T47D (cell line): ENCODE data around the gene PROCA1.
A peak's percentile ranks its signal among the peaks of the same experiment; 100 is the strongest.

Experiments
- DNase-seq, 2 experiments: peaks; one replicate each; pipeline versions ENCODE4 v3.0.0 to v3.0.0-alpha.2; 2011 to 2012; ENCODE audit warnings: low read depth in 1 of 2, low spot score in 1 of 2
- JUND ChIP-seq: IDR thresholded peaks from 2 replicates; pipeline ENCODE4 v1.6.1; 2012; ENCODE audit warnings: low read depth
- in situ Hi-C: cut with HindIII; loops from 2 replicates; pipeline ENCODE4 v1.10.0; 2016; ENCODE audit warnings: low sequenced_read_pairs, low pct_unique_long_range_greater_than_20kb

The PROCA1 gene

DNA sequence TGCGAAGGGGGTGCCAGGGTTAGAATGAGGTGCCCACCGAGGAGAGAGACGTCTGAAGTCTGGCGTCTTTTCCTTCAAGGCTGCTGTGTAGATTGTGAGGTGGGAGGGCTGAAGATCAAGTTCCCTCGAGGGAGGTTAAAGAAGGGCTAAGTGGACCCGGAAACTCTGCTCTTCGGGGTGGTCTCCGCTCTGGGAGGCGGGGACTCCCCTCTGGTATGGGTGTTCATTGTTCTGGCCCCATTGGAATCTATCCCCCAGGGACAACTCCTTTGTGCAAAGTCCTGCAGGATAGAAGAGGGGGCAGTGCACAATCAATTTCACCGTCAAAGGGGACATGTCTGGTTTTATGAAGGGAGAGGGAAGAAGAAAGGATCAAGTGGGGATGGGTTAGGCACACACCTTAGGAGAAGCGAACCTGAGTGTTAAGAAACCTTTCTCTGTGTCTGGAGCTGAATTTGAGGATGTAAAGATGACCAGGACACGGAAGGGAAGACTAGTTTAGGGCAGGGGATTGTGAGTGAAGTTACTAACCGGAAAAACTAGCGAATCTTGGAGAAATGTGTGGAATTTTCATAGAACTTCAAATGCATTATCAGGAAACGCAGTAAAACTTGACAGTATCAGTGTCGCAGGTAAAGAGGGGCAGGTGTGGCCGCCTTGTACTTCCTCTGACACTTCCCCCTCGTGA is 6.8 kb upstream of the PROCA1 start:
- DNase-seq, result no peak
- in situ Hi-C loops, result no loop called here
- no peak for TF ChIP-seq JUND

DNA sequence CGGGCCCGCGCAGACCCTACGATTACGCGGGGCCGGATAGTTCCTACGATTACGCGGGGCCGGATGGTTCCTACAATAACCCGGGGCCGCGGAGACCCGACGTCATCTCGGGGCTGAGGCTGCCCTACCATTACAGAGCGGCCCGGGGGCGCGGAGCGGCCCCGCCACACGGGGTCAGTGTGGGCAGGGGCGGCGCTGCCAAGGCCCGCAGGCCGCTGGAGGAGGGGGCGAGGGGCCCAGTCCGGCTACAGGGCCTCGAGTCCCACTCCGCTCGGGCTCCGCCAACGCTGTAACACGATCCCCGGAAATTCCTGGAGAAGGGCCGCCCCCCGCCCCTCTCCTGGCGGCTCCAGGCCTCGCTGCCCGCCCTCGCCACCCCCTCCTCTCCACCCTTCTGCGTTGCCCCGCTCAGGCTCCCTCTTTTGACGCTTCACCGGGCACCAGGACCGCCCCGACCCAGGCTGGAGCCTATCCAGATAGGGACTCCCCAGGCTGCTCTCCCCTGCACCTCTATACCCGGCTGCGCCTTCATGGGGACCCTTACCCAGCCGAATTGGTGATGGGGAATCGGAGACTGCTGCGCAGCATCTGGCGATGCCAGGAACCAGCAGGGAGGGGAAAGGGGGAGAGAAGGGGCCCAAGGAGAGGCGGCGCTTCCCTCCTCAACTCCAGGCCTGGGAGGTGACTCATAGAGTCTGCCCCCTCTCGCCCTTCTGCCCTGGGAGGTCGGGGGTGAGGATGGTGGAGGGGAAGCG is 6.1 kb upstream of the PROCA1 start, which contains the start of gene RAB34:
TSS of gene RAB34 (minus strand) at position 291 of the 755 bp plus-strand sequence. CDS start 602 bp downstream, outside the sequence.
- in situ Hi-C loops, result no loop called here
- peak in 1 of 2 experiments; percentile 83 for DNase-seq
- no peak for TF ChIP-seq JUND

DNA sequence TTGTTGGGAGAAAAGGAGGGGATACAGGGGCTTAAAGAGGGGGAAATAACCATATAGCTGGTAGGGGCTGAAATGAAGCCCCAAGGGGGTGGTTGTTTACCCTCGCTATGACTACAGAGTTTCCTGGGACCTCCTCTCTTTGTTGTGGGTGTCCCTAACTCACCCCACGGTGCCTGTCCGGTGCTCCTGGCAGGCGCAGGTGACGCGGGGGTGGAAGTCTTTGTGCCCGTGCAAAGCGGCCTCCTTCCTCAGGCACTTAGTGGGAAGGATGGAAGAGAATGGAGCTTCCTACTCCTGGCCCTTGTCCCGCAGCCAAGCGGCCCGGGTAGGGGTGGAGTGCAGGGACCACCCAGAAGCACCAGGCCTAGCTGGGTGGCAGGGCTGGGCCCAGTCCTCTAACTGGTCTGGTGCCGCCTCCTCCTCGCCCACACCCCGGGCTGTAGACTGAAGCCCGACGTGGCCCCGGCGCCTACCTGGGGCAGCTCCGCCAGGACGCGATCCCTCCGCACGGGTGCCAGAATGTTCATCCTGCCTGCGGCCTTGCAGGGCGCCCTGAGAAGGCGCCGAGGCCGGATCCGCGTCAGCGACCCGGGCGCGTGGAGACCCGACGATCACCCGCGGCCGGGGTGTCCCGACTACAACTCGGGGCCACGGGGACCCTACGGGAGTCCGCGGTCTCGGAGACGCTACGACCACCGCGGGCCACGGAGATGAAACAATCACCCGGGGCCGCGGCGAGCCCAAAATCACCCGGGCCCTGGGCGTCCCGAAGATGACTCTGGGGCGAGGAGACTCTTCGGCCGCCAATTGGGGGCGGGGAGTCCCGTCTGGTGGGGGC is 5.3 kb upstream of the PROCA1 start:
- TF ChIP-seq JUND, result no peak

GRCh38 chr17:28715217-28715616 is 3.5 kb upstream of the PROCA1 start:
- no peak for DNase-seq
- in situ Hi-C loops, result no loop called here
- TF ChIP-seq JUND, result no peak

More for the DNA sequence above, 5.3 kb upstream of the PROCA1 start:
- no peak for DNase-seq
- in situ Hi-C loops, result no loop called here

DNA sequence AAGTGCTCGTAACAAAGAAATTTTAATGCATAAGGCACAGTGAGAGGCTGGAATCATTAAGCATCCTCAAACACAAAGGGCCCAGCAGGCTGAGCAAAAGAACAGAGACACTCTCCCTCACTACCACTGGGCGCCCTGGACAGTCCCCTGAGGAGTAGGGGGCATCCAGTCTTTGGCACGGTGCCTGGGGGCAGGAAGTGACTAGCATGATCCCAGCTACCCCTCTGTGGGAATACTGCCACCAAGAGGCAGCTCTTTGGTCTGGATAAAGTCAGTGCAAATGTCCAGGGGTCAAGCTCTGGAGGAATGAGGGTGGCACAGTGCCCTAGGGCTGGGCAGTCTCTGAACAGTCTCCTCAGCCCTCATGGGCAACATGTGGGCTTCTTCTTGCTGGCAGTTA is 2.6 kb upstream of the PROCA1 start:
- in situ Hi-C loops, result no loop called here
- TF ChIP-seq JUND, result no peak
- DNase-seq, result no peak

- DNase-seq, result no peak
- TF ChIP-seq JUND, result no peak
- in situ Hi-C loops, result no loop called here
Observed at GRCh38 chr17:28712705-28713415, 1.2 kb upstream of the PROCA1 start.

DNA sequence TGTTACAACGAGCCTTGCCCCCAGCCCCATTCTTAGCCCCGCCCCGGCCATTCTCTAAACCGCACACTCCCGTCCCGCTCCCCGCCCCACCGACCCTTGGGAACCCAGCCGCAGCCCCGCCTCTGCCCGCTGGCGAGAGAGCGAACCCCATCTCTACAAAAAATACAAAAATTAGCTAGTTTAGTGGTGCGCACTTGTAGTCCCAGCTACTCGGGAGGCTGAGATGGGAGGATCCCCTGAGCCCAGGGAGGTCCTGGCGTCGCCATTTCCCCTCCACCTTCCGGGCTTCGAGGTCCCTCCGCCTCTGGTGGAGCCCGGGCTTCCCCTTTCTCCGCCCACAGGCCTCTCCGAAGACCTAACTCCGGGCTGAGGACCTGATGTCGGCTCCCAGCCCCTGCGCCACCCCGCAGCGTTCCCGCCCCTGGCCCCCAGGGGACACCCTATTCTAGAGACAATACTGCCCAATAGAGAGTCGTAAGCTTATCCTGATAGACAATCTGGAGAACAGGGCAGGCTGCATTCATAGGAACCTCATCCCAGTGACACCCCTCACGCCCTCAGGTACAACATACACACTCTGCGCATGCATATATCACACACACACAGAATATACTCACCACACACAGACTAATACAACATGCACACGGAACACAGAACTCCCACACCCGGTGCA is 480 bp upstream of the PROCA1 start:
- in situ Hi-C loops, result no loop called here
- no peak for DNase-seq
- TF ChIP-seq JUND, result no peak

DNA sequence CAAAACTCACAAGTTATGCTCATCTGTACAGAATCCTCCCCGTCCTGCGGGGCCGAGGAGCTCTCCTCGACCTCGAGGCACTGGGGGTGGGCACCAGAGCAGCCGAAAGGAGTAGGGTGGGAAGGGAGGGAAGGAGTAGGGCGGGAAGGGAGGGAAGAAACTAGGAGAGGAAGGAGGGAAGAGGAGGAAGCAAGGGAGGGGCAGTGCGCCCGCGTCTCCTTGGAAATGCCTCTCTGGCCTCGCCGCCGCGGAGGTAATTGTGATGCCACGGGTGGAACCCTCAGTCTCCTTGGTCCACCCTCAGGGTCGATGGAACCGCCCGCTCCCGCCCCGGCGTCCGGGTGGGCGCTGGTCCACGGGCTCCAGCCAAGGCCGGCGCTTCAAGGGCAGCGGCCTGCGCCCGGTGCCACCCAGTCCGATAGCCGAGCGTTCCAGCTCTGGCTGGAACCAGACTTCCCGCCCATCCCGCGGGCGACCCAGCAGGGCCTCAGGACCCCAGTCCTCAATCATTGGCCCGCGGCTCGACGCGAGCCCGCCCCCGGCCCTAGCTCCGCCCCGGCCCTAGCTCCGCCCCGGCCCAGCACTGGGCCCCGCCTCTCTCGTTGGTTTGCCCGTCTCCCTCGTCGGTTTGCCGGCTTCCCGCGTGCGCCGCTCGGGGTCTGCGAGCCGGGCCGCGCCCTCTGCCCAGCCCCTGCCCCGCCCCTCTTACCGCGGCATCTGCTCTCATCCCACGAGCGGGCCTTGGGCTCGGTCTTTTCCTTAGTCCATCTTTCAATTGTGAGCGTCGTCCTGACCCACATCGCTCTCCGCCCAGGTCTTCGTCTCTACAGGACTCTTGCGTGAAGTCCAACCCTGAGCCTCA is 596 bp downstream of the PROCA1 start:
- in situ Hi-C loops, result no loop called here
- TF ChIP-seq JUND, result no peak
- DNase-seq, result peak; percentile 94 to 97

DNA sequence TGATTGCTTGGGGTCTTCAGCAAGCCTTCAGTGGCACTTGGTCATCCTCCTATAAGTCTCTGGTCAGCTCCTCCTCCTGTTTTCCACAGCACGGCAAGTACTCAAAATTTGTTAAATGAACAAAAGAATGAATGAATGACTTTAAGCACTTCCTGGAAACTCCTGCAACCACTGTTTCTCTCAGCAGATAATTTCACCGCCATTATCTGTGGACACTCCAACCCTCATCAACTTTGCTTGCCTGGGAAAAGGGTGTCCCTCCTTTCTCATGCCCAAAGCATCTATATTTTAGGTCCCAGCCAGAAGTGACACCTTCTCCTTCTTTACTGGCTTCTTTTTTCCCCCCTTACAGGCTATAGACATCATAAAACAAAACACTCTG is 4.4 kb downstream of the PROCA1 start:
- no peak for TF ChIP-seq JUND
- no peak for DNase-seq
- in situ Hi-C loops, result no loop called here

- no peak for TF ChIP-seq JUND
- no peak for DNase-seq
- in situ Hi-C loops, result no loop called here
Observed at GRCh38 chr17:28706471-28707338, 5.0 kb downstream of the PROCA1 start.
